Gastroesophageal sphincter (tissue), 4 donors: ENCODE measurements around the gene ZNF865. TPM values are rescaled to one million over a fixed set of nuclear protein-coding genes. Genes with fewer than 3 reads are reported as not detected.

Experiments
- ATAC-seq: fragments of 150-250 bp; one replicate; pipeline ENCODE4 v1.9.1; 2016; ENCODE audit warnings: mild to moderate bottlenecking, moderate library complexity
- H3K27ac ChIP-seq, 4 donors: fragments of 200-600 bp; sonication (generic) in 3 of 4; 1 replicate in 3 of 4; 2 replicates in 1 of 4; pipeline ENCODE4 v1.5.1; 2016 to 2019
- H3K27me3 ChIP-seq: fragments of 200-600 bp; sonication (generic); one replicate; pipeline ENCODE4 v1.5.1; 2019
- H3K36me3 ChIP-seq, 2 donors: fragments of 200-600 bp; sonication (generic); one replicate each; pipeline ENCODE4 v1.5.1; 2019; ENCODE audit warnings: control low read depth in 1 of 2
- H3K4me1 ChIP-seq, 3 donors: fragments of 200-600 bp; sonication (generic); 1 replicate in 2 of 3; 2 replicates in 1 of 3; pipeline ENCODE4 v1.5.1; 2016 to 2019; ENCODE audit warnings: control low read depth in 2 of 3
- H3K4me3 ChIP-seq, 2 donors: fragments of 200-600 bp; sonication (generic); one replicate each; pipeline ENCODE4 v1.5.1; 2019; ENCODE audit warnings: mild to moderate bottlenecking in 1 of 2, moderate library complexity in 1 of 2
- H3K9me3 ChIP-seq, 3 donors: fragments of 200-600 bp; sonication (generic); one replicate each; pipeline ENCODE4 v1.5.1; 2017 to 2019; ENCODE audit warnings: control low read depth in 2 of 3
- EP300 ChIP-seq: sonication (generic); formaldehyde crosslinking; IDR thresholded peaks from one replicate; pipeline ENCODE4 v1.6.1; 2017; ENCODE audit warnings: antibody characterized with exemption, mild to moderate bottlenecking
- POLR2A ChIP-seq, 2 donors: fragments of 450-650 bp; IDR thresholded peaks; one replicate each; pipeline ENCODE4 v1.6.1; 2017; ENCODE audit warnings: antibody characterized with exemption in 2 of 2, mild to moderate bottlenecking in 2 of 2, moderate library complexity in 1 of 2
- POLR2AphosphoS5 ChIP-seq: sonication (generic); formaldehyde crosslinking; IDR thresholded peaks from one replicate; pipeline ENCODE4 v1.6.1; 2017; ENCODE audit warnings: antibody characterized with exemption
- WGBS, 2 donors: methylation state at CpG; one replicate each; pipeline ENCODE4 v1.1.5; 2018; ENCODE audit warnings: low coverage in 1 of 2; 5-methylcytosine and 5-hydroxymethylcytosine counted together
- total RNA-seq, 4 donors: library from RNA; depleted of rRNA; stranded (reverse); fragments of >200 nt; gene quantifications; one replicate each; pipeline ENCODE4 v1.1.0, GENCODE V29; 2016
- TF ChIP-seq, protein P1 (sequence below), 4 experiments: fragments of 200-600 bp in 2 of 4; fragments of 450-650 bp in 2 of 4; sonication (generic) in 1 of 4; IDR thresholded peaks; one replicate each; pipeline ENCODE4 v1.5.1; 2017 to 2019; ENCODE audit warnings: antibody characterized with exemption in 4 of 4, mild to moderate bottlenecking in 2 of 4, moderate library complexity in 2 of 4

The ZNF865 gene
- total RNA-seq, 4 donors from 2014 or later: 4.6 to 12.0 (median 6.4) TPM

DNA sequence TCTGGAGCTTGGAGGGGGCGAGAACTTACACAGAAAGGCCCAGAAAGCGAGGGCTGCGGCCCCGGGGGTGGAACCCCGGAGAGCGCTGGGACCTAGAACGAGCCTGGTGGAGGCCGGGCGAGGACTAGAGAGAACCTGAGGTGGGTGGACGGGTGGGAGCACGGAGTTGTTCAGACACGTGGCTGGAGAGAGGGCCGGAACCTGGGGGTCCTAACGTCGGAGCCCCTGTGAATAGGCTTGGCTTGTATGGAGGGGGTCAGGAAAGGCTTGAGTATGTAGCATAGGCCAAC, 38.4 kb downstream of the ZNF865 start:
- 0% methylated on average over 11 of the region's 15 CpGs; no CpG with 5 or more reads in 1 of the 2 donors for WGBS, 2 donors
- H3K27ac ChIP-seq: peak overlapping the region; percentile 70 to 96 (median 93)
- H3K36me3 ChIP-seq: peaks cover 0 to 19% of the 10 kb centered on the region in 2 donors
- TF ChIP-seq POLR2AphosphoS5: no peak
- ATAC-seq: no peak
- peaks cover 3 to 94% (median 53%) of the 10 kb centered on the region in 3 donors for H3K4me1 ChIP-seq
- no peaks in the 10 kb centered on the region for H3K9me3 ChIP-seq
- H3K27me3 ChIP-seq: no peaks in the 10 kb centered on the region
- H3K4me3 ChIP-seq: peak overlapping the region; percentile 89 to 95

DNA sequence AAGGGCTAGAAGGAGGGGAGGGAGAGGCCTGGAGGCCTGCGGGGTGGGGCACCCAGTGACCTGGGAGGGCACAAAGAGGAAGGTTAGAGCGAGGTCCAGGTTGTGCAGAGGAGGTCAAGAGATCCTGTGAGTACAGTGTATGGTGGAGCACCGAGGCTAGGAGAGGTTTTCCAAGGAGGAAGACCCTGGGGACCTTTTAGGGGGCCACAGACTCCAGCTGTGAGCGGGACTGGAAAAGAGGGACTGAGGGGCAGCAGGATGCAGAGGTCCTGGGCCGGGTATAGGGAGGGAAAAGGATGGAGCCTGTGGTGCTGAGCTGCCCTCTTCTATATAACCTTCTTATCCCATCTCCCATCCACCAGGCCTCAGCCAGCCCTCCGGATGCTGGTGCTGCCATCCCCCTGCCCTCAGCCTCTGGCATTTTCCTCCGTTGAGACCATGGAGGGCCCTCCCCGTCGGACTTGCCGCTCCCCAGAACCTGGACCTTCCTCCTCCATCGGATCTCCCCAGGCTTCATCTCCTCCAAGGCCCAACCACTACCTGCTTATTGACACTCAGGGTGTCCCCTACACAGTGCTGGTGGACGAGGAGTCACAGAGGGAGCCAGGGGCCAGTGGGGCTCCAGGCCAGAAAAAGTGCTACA, 38.9 kb downstream of the ZNF865 start:
- Histone ChIP-seq H3K27me3 (no peaks in the 10 kb centered on the region), H3K27ac (peak overlapping the region in 3 of 4 donors; percentile 90 to 96 (median 96)), H3K9me3 (no peaks in the 10 kb centered on the region), H3K4me1 (peaks cover 3 to 94% (median 53%) of the 10 kb centered on the region in 3 donors), H3K4me3 (peak overlapping the region; percentile 89 to 95), H3K36me3 (peaks cover 0 to 19% of the 10 kb centered on the region in 2 donors)
- TF ChIP-seq EP300: no peak
- TF ChIP-seq, protein P1, sequence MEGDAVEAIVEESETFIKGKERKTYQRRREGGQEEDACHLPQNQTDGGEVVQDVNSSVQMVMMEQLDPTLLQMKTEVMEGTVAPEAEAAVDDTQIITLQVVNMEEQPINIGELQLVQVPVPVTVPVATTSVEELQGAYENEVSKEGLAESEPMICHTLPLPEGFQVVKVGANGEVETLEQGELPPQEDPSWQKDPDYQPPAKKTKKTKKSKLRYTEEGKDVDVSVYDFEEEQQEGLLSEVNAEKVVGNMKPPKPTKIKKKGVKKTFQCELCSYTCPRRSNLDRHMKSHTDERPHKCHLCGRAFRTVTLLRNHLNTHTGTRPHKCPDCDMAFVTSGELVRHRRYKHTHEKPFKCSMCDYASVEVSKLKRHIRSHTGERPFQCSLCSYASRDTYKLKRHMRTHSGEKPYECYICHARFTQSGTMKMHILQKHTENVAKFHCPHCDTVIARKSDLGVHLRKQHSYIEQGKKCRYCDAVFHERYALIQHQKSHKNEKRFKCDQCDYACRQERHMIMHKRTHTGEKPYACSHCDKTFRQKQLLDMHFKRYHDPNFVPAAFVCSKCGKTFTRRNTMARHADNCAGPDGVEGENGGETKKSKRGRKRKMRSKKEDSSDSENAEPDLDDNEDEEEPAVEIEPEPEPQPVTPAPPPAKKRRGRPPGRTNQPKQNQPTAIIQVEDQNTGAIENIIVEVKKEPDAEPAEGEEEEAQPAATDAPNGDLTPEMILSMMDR (IDR thresholded peaks at IDR 0.05): no peak
- TF ChIP-seq POLR2A (IDR thresholded peaks at IDR 0.05): no peak
- ATAC-seq: no peak
- 0 to 21% methylated on average over 3 to 5 of the region's 12 CpGs for WGBS, 2 donors

DNA sequence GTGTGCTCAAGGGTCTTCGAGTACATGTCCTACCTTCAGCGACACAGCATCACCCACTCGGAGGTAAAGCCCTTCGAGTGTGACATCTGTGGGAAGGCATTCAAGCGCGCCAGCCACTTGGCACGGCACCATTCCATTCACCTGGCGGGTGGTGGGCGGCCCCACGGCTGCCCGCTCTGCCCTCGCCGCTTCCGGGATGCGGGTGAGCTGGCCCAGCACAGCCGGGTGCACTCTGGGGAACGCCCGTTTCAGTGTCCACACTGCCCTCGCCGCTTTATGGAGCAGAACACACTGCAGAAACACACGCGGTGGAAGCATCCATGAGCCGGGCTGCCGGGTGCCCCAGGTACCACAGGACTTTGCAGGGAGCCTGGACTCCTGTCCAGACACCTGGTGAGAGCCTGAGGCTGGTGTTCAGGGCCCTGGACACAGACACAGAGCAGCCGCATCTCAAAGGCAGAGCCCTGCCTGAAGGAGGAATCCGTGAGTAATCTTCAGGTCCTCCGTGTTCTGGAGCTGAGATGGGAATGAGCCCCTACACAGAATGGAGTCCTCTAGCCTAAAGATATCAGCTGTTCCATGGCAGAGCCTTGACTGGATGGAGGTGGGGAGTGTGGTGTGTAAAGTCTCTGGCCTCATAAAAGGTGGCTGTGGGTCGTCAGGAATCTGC, 39.5 kb downstream of the ZNF865 start:
- ATAC-seq: no peak
- Histone ChIP-seq H3K27me3 (no peaks in the 10 kb centered on the region), H3K9me3 (no peaks in the 10 kb centered on the region), H3K27ac (no peak overlapping the region), H3K4me3 (peak overlapping the region in 1 of 2 donors; percentile 95), H3K4me1 (peaks cover 3 to 94% (median 49%) of the 10 kb centered on the region in 3 donors), H3K36me3 (peaks cover 0 to 19% of the 10 kb centered on the region in 2 donors)
- TF ChIP-seq POLR2AphosphoS5: no peak
- TF ChIP-seq, protein P1 (IDR thresholded peaks at IDR 0.05): no peak
- no peak for TF ChIP-seq POLR2A (IDR thresholded peaks at IDR 0.05)
- TF ChIP-seq EP300: no peak
- WGBS, 2 donors: 60% methylated on average over 2 of the region's 28 CpGs; no CpG with 5 or more reads in 1 of the 2 donors

DNA sequence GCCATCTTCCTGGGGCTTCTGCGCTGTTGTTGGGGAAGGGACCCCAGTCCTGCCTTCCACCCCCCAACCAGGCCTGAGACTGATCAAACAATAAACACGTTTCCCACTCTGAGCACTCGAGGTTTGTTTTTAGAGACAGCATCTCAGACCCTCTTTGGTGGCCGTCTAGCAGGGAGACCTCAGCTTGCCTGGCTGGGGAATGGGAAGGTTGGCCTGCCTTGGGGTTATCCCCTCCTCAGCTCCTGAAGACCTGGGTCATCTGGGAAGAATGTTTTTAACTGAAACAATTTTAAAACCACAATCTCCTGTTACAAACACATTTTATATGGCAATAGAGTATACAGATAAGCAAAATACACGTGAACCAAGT, 40.0 kb downstream of the ZNF865 start:
- no peak for ATAC-seq
- Histone ChIP-seq H3K9me3 (no peaks in the 10 kb centered on the region), H3K4me3 (no peak overlapping the region), H3K4me1 (peaks cover 0 to 93% (median 43%) of the 10 kb centered on the region in 3 donors), H3K27ac (no peak overlapping the region), H3K27me3 (no peaks in the 10 kb centered on the region), H3K36me3 (peaks cover 0 to 20% of the 10 kb centered on the region in 2 donors)
- TF ChIP-seq POLR2A (IDR thresholded peaks at IDR 0.05) (no peak), EP300 (no peak)
- TF ChIP-seq, protein P1 (IDR thresholded peaks at IDR 0.05): no peak
- WGBS, 2 donors: 29 to 51% methylated on average over 1 to 5 of the region's 5 CpGs

DNA sequence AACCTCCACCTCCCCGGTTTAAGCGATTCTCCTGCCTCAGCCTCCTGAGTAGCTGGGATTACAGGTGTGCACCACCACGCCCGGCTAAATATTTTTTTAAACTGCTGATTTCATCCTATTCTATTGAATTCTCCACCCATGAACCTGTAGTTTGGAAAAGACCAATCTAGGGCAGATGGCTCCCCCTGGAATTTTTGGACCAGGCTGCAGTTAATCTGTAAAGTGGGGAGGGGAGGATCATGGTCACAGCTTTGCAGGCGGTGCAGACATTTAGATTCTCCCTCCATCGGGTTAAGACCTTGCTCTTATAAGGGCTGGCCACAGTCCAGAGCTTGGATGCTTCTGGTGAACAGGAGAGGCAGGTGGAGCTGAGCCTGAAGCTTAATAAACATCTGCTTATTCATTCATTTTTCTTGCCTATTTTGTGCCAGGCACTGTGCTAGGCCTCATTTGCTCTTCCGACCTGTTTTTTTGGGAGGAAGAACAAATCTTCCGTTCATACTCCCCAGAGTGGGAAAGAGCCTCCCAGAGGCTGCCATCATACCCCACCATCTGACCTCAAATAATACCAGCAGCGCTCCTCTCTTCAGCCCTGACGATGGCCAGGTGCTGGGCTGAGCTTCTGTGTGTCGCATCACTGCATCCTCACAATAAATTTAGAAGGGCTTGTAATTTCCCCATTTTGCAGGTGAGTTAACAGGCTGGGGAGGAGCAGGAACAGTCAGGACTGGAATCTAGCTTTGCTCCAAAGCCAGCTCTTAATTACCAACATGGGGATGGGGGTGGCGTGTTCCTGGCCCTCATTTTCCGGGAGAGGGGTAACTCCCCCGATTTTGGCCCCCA, 41.7 kb downstream of the ZNF865 start:
- Histone ChIP-seq H3K9me3 (no peaks in the 10 kb centered on the region), H3K36me3 (peaks cover 0 to 36% of the 10 kb centered on the region in 2 donors), H3K27me3 (no peaks in the 10 kb centered on the region), H3K4me1 (peaks cover 0 to 78% (median 39%) of the 10 kb centered on the region in 3 donors), H3K4me3 (peak overlapping the region; percentile 76 to 96), H3K27ac (peak overlapping the region; percentile 64 to 94 (median 90))
- no peak for ATAC-seq
- TF ChIP-seq POLR2AphosphoS5 (no peak), EP300 (no peak), POLR2A (IDR thresholded peaks at IDR 0.05) (no peak)
- TF ChIP-seq, protein P1 (IDR thresholded peaks at IDR 0.05): no peak
- 15 to 50% methylated on average over 5 to 8 of the region's 14 CpGs for WGBS, 2 donors
